ENCODE data around the gene HGS. TPM values are rescaled to one million over a fixed set of nuclear protein-coding genes. Genes with fewer than 3 reads are reported as not detected.

The HGS gene
- total RNA-seq, 1 donor from 2014 or later = 50.5 TPM

GRCh38 chr17:81697261-81698044, 13.6 kb downstream of the HGS start:
- H3K4me1 ChIP-seq = peaks cover 42% of the 10 kb centered on the region
- H3K27ac ChIP-seq (replicated peaks) = peak overlapping the region; percentile 79
- H3K36me3 ChIP-seq = peaks cover 84% of the 10 kb centered on the region
- DNase-seq = no peak
- no peaks in the 10 kb centered on the region for H3K9me3 ChIP-seq (replicated peaks)
- intact Hi-C loops (cut with micrococcal nuclease) = no loop called here
- H3K4me3 ChIP-seq = peak overlapping the region; percentile 10
- no peaks in the 10 kb centered on the region for H3K27me3 ChIP-seq (ENCODE audit: low read depth)
- TF ChIP-seq, protein P1, sequence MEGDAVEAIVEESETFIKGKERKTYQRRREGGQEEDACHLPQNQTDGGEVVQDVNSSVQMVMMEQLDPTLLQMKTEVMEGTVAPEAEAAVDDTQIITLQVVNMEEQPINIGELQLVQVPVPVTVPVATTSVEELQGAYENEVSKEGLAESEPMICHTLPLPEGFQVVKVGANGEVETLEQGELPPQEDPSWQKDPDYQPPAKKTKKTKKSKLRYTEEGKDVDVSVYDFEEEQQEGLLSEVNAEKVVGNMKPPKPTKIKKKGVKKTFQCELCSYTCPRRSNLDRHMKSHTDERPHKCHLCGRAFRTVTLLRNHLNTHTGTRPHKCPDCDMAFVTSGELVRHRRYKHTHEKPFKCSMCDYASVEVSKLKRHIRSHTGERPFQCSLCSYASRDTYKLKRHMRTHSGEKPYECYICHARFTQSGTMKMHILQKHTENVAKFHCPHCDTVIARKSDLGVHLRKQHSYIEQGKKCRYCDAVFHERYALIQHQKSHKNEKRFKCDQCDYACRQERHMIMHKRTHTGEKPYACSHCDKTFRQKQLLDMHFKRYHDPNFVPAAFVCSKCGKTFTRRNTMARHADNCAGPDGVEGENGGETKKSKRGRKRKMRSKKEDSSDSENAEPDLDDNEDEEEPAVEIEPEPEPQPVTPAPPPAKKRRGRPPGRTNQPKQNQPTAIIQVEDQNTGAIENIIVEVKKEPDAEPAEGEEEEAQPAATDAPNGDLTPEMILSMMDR (IDR thresholded peaks at IDR 0.05; ENCODE audit: borderline replicate concordance) = no peak

DNA sequence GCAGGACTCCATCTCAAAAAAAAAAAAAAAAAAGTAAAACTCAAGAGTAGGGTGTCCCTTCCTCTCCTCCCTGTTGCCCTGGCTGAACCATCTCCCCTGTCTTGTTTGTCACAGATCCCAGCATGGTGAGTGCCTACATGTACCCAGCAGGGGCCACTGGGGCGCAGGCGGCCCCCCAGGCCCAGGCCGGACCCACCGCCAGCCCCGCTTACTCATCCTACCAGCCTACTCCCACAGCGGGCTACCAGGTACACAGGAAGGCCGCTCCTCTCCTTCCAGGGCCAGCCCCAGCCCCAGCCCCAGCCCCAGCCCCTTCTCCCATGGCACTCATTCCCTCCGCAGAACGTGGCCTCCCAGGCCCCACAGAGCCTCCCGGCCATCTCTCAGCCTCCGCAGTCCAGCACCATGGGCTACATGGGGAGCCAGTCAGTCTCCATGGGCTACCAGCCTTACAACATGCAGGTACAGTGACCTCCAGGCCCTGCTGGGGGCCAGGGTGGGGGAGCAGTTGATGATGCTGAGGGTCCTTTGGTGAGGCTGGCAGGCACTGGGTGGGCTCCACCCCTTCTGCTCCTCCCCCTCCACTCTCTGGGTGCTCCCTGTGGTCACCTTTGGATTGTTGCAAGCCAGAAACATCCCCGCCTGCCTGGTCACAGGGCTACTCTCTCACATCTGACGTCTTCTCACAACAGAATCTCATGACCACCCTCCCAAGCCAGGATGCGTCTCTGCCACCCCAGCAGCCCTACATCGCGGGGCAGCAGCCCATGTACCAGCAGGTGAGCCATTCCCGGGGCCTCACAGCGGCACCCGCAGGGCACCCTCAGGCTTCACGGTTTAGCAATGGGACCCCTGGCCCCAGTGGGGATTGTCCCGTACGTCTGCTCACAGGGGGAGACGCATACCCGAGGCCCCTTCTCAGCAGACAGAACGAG, 16.8 kb downstream of the HGS start:
- intact Hi-C loops (cut with micrococcal nuclease) = no loop called here
- TF ChIP-seq, protein P1 (IDR thresholded peaks at IDR 0.05; ENCODE audit: borderline replicate concordance) = no peak
- Histone ChIP-seq H3K27me3 (ENCODE audit: low read depth) (no peaks in the 10 kb centered on the region), H3K9me3 (replicated peaks) (no peaks in the 10 kb centered on the region), H3K27ac (replicated peaks) (no peak overlapping the region), H3K4me1 (peaks cover 64% of the 10 kb centered on the region), H3K4me3 (no peak overlapping the region), H3K36me3 (peaks cover 65% of the 10 kb centered on the region)
- no peak for DNase-seq

- H3K9me3 ChIP-seq (replicated peaks) = no peaks in the 10 kb centered on the region
- intact Hi-C loops (cut with micrococcal nuclease) = no loop called here
- peaks cover 61% of the 10 kb centered on the region for H3K4me1 ChIP-seq
- DNase-seq = no peak
- peaks cover 65% of the 10 kb centered on the region for H3K36me3 ChIP-seq
- TF ChIP-seq, protein P1 (IDR thresholded peaks at IDR 0.05; ENCODE audit: borderline replicate concordance) = no peak
- H3K27ac ChIP-seq (replicated peaks) = peak overlapping the region; percentile 19
- peak overlapping the region; percentile 98 for H3K4me3 ChIP-seq
- no peaks in the 10 kb centered on the region for H3K27me3 ChIP-seq (ENCODE audit: low read depth)
Measured at GRCh38 chr17:81701288-81702071, 17.7 kb downstream of the HGS start.

GRCh38 chr17:81702934-81703746, 19.3 kb downstream of the HGS start, which contains the start of gene MRPL12:
Gene MRPL12 (plus strand): TSS chr17:81703367. CDS start chr17:81703502, 135 bp downstream.
- DNase-seq = peak; percentile 94
- H3K36me3 ChIP-seq = peaks cover 66% of the 10 kb centered on the region
- H3K9me3 ChIP-seq (replicated peaks) = no peaks in the 10 kb centered on the region
- peak within 1 kb of the TSS; percentile 98 for H3K4me3 ChIP-seq
- TF ChIP-seq, protein P1 (IDR thresholded peaks at IDR 0.05; ENCODE audit: borderline replicate concordance) = no peak
- H3K27ac ChIP-seq (replicated peaks) = peak within 1 kb of the TSS; percentile 96
- peaks cover 44% of the 10 kb centered on the region for H3K4me1 ChIP-seq
- intact Hi-C loops (cut with micrococcal nuclease) = no loop called here
- H3K27me3 ChIP-seq (ENCODE audit: low read depth) = no peaks in the 10 kb centered on the region

Data from left ventricle myocardium inferior (tissue), 1 donor.